Neural progenitor cell (in vitro differentiated cells): Measurements from ENCODE around the gene RNF217.

Source experiments
- EZH2 ChIP-seq: fragments of 200-600 bp; sonication (generic); IDR thresholded peaks from 2 replicates; pipeline ENCODE4 v1.6.1; 2017; ENCODE audit warnings: antibody characterized with exemption, mild to moderate bottlenecking, moderate library complexity
- TF ChIP-seq, protein P1 (sequence below): fragments of 200-600 bp; sonication (generic); IDR thresholded peaks from 2 replicates; pipeline ENCODE4 v1.5.1; 2017; ENCODE audit warnings: antibody characterized with exemption, mild to moderate bottlenecking

DNA sequence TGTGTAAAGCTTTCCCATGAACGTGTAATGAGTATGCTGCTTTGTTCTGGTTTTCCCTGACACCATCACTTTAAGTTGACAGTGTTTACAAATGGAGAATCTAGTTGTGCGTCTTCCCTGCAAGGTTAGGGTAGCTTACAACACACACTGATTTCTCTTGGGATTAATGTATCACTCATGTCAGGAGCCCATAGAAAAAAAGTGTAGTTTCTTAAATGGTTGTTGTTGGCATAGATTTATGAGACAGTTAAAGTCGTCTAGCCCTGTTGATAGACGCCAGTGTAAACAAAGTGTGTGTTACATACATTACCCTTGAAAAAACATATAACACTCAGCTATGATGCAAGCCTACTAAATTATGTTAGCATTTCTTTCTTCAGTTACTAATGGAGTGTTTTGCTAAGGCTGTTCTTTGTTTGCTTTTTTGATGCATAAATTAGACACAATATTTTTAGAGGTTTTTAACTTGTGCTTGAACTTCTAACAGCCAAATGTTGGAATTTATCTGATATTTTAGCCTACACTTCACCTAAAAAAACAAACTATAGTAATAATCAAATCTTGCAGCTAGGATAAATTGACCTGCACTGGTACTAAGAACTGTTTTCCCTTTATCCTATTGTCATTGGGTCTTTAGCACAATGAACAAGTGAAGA lies 88.6 kb downstream of the RNF217 start:
- TF ChIP-seq, protein P1, sequence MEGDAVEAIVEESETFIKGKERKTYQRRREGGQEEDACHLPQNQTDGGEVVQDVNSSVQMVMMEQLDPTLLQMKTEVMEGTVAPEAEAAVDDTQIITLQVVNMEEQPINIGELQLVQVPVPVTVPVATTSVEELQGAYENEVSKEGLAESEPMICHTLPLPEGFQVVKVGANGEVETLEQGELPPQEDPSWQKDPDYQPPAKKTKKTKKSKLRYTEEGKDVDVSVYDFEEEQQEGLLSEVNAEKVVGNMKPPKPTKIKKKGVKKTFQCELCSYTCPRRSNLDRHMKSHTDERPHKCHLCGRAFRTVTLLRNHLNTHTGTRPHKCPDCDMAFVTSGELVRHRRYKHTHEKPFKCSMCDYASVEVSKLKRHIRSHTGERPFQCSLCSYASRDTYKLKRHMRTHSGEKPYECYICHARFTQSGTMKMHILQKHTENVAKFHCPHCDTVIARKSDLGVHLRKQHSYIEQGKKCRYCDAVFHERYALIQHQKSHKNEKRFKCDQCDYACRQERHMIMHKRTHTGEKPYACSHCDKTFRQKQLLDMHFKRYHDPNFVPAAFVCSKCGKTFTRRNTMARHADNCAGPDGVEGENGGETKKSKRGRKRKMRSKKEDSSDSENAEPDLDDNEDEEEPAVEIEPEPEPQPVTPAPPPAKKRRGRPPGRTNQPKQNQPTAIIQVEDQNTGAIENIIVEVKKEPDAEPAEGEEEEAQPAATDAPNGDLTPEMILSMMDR = no peak
- TF ChIP-seq EZH2 = no peak
